Muscle of back (tissue), 11 donors: Measurements from ENCODE around the gene HS3ST4. TPM values are rescaled to one million over a fixed set of nuclear protein-coding genes. Genes with fewer than 3 reads are reported as not detected.
A peak's percentile ranks its signal among the peaks of the same experiment; 100 is the strongest.
"Not testable (repeated sequence)": the region's sequence is repeated elsewhere in the genome, so short reads cannot be mapped to it uniquely, and the experiment has no call there.

Source experiments
- DNase-seq, 3 donors: peaks; one replicate each; pipeline versions ENCODE4 v3.0.0 to v3.0.0-alpha.2; 2013
- polyA plus RNA-seq, 10 donors: library from polyadenylated mRNA; unstranded; fragments of 120-200 nt; gene quantifications; one replicate each; pipeline ENCODE4 v1.2.1, GENCODE V29; 2013; ENCODE audit not compliant: insufficient read length in 10 of 10

The HS3ST4 gene
- polyA plus RNA-seq, 10 donors, result 0.09 to 1.7 (median 0.12) TPM; not detected in 4

DNA sequence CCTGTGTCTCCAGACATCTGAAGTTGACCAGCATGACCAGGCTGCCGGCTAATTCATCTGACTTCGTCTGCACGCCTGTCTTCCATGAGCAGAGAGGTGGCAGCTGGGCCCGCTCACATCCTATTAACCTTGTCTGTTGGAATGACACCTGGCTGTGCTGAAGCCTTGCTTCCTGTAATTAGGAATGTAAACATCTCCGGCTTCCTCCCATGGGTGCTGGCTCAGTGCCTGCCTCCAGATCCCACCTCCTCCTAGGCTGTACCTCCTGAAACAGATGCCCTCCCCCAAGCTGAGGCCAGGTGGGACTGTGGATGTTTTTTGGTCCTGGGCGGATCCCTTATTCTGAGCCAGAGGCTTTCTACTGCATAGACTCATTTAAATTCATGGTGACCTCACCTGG is 296.3 kb downstream of the HS3ST4 start:
- no peak for DNase-seq

- no peak for DNase-seq
These were observed 297.1 kb downstream of the HS3ST4 start for GRCh38 chr16:25988882-25989281.

GRCh38 chr16:25996052-25996451 is 304.3 kb downstream of the HS3ST4 start:
- DNase-seq, result no peak

GRCh38 chr16:26005336-26005735 is 313.6 kb downstream of the HS3ST4 start:
- no peak for DNase-seq

DNA sequence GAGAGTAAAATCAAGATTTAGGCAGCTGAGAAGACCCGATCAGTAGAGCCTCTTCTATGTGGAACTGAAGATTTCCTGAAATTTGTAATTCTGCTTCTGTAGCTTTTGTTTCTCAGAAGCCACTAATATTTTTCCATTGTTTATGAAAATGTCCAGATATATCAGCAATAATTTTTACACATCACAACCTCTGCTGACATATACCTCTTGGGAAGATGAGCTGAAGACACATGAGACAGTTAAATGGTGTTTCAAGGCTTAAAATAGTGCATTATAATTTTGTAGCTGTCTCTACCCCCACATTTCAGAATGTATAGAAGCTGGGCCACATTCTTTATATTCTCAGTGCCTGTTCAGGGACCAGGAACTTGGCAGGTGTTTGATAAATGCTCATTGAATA is 320.6 kb downstream of the HS3ST4 start:
- DNase-seq, result no peak

GRCh38 chr16:26015776-26016175 is 324.0 kb downstream of the HS3ST4 start:
- DNase-seq, result no peak

DNA sequence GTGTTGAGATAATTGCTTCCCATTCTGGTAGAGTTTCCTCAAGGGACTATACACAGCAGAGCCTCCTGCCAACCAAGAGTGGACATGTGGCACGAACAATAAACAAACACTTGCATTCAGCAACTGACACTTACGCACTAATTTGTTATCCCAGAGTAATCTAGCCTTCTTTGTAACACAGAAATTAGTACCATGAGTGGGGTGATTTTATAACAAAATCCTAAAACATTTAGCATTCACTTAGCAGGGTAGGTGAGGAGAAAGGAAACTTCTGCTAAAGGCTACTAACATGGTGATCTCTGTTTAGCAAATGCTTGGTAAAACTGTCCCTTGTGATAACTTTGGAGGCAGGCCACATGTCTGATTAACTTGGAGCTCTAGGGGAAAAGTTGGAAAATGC is 325.2 kb downstream of the HS3ST4 start:
- DNase-seq, result no peak

DNA sequence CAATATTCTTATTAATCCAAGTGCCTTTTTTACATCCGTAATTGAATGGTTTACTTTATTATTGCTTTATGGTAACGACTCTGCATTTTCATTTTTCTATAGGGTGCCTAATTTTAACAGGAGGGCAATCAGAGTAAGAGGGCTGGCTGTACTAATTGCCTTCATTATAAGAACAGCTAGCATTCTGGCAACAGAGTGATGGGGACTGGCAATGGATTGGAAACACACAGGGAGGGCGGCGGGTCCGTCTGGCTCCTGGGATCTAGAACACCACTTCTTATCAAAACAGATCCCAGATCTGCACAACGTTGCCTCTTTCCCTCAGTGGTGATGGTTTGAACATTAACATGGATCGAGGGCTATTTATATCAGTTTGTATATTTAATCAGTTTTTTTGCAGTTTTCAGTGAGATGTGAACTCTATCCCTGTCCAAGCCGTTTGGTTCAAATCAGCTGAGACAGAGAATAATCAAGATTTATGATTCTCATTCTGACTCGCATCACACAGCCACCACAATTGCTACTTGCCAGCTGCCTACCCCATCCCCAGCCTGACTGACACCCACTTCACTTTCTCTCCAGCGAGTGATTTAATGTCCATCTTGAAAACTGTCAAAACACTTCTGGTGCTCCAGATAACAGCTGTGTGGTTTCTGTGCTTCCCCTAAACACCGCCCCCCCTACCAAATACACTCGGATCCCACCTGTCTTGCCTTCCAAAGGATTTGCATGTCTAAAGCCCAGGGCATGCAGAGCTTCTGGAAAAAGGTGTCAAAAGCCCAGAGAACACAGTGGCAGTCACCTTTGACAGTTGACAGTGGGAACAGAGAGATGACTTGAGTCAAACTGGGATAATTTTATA is 327.9 kb downstream of the HS3ST4 start:
- DNase-seq, result no peak

GRCh38 chr16:26026709-26027450 is 335.1 kb downstream of the HS3ST4 start:
- DNase-seq, result peak; percentile 1 to 58 (median 44)

GRCh38 chr16:26031286-26031685 is 339.5 kb downstream of the HS3ST4 start:
- DNase-seq, result no peak

DNA sequence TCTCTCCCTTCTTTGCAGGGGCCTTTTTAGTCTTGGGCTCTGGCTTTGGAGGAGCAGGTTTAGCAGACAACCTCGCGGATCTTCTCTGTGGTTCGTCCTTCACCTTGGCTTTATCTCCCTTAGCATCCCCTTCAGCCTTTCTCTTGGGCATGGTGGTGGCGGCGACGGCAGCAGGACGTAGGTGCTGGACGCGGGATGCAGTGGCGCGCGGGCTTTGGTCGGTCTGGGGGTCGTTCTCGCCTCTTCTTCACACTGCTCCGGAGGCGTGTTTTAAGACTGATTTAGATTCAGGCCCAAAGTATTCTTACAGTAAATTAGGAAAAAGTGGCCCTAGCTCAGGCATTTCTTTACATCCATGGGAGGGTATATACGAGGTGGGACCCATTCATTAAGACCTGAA is 340.9 kb downstream of the HS3ST4 start:
- not testable (repeated sequence) for DNase-seq

GRCh38 chr16:26041952-26042668 is 350.4 kb downstream of the HS3ST4 start:
- no peak for DNase-seq

- DNase-seq, result no peak
These were observed 358.7 kb downstream of the HS3ST4 start for GRCh38 chr16:26050472-26050871.

DNA sequence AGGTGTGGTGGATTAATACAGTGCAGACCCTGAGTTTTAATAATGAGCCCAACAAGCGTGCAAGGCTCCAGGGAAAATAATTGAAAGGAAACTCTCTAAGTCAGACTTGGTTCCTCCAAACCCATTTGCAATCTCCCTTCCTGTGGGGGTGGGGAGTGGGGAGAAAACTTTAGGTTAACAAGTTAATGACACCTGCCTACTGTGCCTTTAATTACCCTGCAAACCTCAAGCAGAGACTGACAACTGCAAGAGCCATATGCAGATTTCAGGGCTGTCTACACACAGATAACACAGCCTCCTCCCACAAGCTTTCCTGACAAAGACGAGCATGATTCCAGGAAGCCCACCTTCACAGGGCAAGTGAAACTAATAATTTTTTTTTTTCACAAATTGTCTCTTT is 359.3 kb downstream of the HS3ST4 start:
- no peak for DNase-seq

DNA sequence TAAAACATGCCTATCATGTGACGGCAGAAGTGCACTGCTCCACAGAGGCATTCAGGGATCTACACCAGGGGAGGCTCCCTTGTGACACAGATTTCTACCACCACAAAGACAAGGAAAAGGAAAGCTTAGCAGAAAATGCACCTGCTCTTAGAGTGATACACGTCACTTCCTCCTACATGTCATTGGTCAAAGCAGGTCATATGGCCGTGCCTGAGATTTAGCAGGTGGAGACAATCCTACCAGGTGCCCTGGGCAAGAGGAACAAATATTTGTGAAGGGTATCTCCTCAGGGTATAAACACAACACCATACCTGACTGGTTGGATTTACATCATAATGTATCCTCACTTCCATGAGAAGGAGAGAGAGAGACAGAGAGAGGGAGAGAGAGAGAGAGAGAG is 362.1 kb downstream of the HS3ST4 start:
- DNase-seq, result no peak

DNA sequence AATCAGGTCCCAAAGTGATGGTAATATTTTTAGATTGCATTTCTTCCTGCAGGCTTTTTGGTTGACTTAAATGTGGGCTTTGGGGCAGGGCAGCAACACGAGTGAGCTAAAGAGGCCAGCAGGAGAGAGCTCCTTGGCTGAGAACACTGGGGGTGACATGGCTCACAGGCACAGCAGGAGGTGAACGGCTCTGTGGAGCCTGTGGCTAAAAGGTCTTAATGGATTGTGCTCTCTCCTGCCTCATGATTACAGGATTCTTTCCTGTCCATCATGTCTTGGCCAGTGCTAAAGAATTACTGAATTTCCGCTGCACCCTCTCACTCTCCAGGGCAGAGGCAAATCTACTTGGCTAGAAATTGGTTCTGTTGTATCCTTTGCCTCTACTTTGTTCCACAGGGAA is 366.6 kb downstream of the HS3ST4 start:
- no peak for DNase-seq

DNA sequence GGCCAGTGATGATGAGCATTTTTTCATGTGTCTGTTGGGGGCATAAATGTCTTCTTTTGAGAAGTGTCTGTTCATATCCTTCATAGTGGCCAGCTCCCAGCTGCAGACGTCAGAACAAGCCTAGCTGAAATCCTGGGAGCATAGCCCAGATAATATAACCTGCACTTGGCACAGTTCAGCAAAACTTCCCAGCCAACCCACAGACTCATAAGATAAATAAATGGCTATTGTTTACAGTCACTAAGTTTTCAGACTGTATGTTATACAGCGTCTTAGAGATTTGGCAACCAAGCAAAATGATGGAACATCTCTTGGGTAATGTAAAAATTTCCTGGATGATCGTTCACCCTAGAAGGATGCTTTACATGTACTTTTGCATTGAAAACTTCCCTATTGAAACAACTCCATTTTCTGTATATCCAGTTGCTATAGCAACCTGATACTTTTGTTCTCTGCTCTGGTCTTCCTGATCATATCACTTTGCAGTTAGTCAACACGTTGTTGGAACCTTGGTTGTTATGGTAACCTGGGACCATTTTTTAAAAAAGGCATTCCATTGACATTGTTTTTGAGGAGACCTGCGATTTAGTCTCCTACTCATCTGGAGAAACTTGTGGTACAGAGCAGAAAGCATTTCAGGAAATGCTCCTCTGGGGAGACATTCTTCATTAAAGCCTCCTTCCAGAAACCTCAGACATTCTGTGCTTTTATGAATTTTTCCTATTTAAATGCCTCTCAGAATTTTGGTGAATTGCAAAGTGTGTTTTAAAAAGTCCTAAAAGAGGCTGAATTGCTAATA is 378.7 kb downstream of the HS3ST4 start:
- peak; percentile 79 to 96 (median 90) for DNase-seq

- DNase-seq, result peak in 1 of 3 donors; percentile 19
These were observed 379.5 kb downstream of the HS3ST4 start for GRCh38 chr16:26071101-26071866.

DNA sequence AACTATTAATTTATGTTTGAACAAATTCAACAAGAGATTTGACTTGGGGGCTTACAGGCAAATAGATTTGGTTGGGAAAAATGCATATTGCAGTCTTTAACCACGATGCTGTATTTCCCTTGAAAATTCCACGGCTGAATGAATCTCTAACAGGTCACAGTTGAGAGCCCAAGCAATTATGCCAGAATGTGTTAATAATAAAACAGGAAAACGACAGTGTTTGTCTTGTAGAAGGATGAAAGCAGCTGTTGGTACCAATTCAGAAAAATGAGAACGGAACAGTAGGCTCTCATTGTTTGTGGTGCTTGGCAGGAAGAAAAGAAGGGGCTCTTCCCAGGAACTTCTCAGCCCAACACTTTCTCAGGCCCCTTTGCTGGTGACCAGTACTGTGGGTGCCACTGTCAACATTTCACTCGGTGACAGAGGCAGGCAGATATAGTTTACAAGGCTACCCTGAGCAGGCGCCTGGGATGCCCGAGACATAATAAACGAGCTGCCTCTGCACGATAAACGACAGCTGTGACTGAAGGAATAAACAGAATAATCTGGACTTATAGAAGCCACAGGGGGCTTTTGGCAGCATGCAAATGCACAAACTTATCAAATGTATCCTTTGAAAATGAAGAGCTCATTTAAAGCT is 387.1 kb downstream of the HS3ST4 start:
- no peak for DNase-seq

- DNase-seq, result no peak
These were observed 395.3 kb downstream of the HS3ST4 start for GRCh38 chr16:26087091-26087490.
